GM18505 (cell line): ENCODE data around the gene MRPL39.
"Not testable (repeated sequence)": the region's sequence is repeated elsewhere in the genome, so short reads cannot be mapped to it uniquely, and the experiment has no call there.

Experiments
- ATAC-seq: cut with Tn5 transposase; IDR thresholded peaks from one replicate; pipeline ENCODE4 v1.9.1; 2021; ENCODE audit not compliant: unreplicated experiment
- POLR2A ChIP-seq: IDR thresholded peaks from 4 replicates; pipeline ENCODE4 v1.6.1; 2011; ENCODE audit warnings: borderline replicate concordance; ENCODE audit not compliant: insufficient read depth, insufficient read length; ENCODE audit errors: extremely low read depth

MRPL39 gene

DNA sequence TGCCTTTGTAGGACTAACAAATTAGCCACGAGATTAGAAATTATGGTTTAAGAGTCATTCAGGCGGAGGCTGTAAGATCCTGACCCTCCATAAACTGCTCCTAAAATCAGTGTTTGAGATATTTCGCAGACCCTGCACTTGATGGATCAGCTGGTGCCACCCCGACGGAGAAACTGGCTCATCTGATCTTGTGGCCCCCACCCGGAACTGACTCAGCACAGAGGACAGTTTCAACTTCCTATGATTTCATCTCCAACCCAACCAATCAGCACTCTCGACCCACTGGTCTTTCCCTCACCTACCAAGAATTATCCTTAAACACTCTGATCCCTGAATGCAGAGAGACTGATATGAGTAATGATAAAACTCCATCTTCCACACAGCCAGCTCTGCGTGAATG lies 28.0 kb upstream of the MRPL39 start:
- no peak for TF ChIP-seq POLR2A
- no peak for ATAC-seq

DNA sequence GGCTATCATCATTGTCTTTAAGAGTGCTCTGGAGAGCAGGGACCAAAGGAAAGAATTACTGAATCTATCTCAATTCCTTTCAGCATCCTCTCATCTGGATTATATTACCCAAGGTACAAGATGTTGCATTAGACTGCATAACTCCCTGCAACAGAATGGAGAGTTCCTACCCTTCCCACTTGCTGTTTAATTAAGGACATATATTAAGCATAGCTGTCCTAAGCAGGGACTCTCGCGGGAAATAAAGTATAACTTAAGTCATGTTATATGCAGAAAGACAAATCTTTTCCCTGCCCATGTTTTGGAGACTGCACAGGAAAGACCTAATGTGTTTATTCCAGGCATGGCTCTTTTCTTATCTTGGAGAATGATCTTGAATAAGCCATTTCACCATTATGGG lies 25.0 kb upstream of the MRPL39 start:
- TF ChIP-seq POLR2A, result no peak
- no peak for ATAC-seq

- no peak for TF ChIP-seq POLR2A
- no peak for ATAC-seq
These were observed 19.5 kb upstream of the MRPL39 start for GRCh38 chr21:25626757-25627156.

GRCh38 chr21:25625776-25626555 lies 18.7 kb upstream of the MRPL39 start:
- ATAC-seq, result not testable (repeated sequence)

GRCh38 chr21:25625036-25625435 lies 17.8 kb upstream of the MRPL39 start:
- TF ChIP-seq POLR2A, result no peak
- ATAC-seq, result no peak

GRCh38 chr21:25624511-25624910 lies 17.2 kb upstream of the MRPL39 start:
- TF ChIP-seq POLR2A, result no peak

GRCh38 chr21:25619198-25619597 lies 11.9 kb upstream of the MRPL39 start:
- TF ChIP-seq POLR2A, result no peak
- ATAC-seq, result no peak

More at GRCh38 chr21:25624511-25624910, 17.2 kb upstream of the MRPL39 start:
- no peak for ATAC-seq

GRCh38 chr21:25615880-25616279 lies 8.6 kb upstream of the MRPL39 start:
- TF ChIP-seq POLR2A, result no peak
- no peak for ATAC-seq

- TF ChIP-seq POLR2A, result no peak
- no peak for ATAC-seq
These were observed 7.2 kb upstream of the MRPL39 start for GRCh38 chr21:25614441-25614840.

- ATAC-seq, result peak; percentile 68
These were observed 910 bp upstream of the MRPL39 start for GRCh38 chr21:25608044-25608737.

GRCh38 chr21:25589887-25590286 lies 17.4 kb downstream of the MRPL39 start:
- TF ChIP-seq POLR2A, result no peak
- ATAC-seq, result no peak

More at GRCh38 chr21:25608044-25608737, 910 bp upstream of the MRPL39 start:
- no peak for TF ChIP-seq POLR2A

DNA sequence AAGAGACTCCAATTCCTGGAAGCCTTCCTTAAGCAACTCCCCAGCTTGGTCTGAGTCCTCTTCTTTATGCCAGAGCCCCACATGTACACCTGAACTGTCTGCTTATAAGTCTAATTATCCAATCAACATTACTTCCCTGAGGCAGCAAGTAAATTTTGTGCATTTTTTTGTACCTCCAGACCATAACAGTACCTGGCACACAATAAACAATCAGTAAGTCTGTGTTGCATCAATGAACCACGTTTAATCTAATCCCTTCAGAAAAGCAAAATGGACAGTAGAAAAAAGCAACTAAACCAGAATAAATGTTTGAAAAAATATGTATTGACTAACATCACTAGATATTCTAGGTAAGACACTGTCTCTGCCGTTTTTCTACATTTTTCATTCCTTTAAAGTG lies 20.5 kb downstream of the MRPL39 start:
- ATAC-seq, result no peak
- no peak for TF ChIP-seq POLR2A

GRCh38 chr21:25586326-25586725 lies 21.0 kb downstream of the MRPL39 start:
- no peak for ATAC-seq
- no peak for TF ChIP-seq POLR2A
